ENCODE data around the gene MOSPD3. TPM values are rescaled to one million over a fixed set of nuclear protein-coding genes. Genes with fewer than 3 reads are reported as not detected.

The MOSPD3 gene
- total and polyA plus RNA-seq, 2 of the 13 experiments (the other 11 are each of a cell fraction or from before 2014, with no cell fraction given) = 7.6 to 8.8 TPM

GRCh38 chr7:100573691-100574361 lies 38.5 kb upstream of the MOSPD3 start, which contains the start of gene SAP25 (continued):
- TF ChIP-seq HNRNPK (IDR thresholded peaks at IDR 0.05; ENCODE audit: low read depth, low read length, poor library complexity, severe bottlenecking) = peak; percentile 46
- TF ChIP-seq SNRNP70 (IDR thresholded peaks at IDR 0.05; ENCODE audit: low read depth, low read length) = 0 out of 2 replicates have a peak, but pooled peaks have one; percentile 51
- peak; percentile 46 for TF ChIP-seq CTCF (CRISPR knock-in tag; IDR thresholded peaks at IDR 0.05)
- TF ChIP-seq ZMYM4 (CRISPR knock-in tag; IDR thresholded peaks at IDR 0.05) = 0 out of 2 replicates have a peak, but pooled peaks have one; percentile 19
- TF ChIP-seq HNRNPL (IDR thresholded peaks at IDR 0.05; ENCODE audit: low read depth, low read length) = peak; percentile 37; the same call in 1 of the 2 replicates
- TF ChIP-seq PTBP1 (IDR thresholded peaks at IDR 0.05; ENCODE audit: low read depth, low read length, poor library complexity, severe bottlenecking) = peak; percentile 51
- no peak for TF ChIP-seq SETDB1 (CRISPR knock-in tag; IDR thresholded peaks at IDR 0.05; ENCODE audit: borderline replicate concordance)
- TF ChIP-seq RBM39 (IDR thresholded peaks at IDR 0.05; ENCODE audit: low read depth, low read length, poor library complexity, severe bottlenecking) = peak; percentile 76
- 0 out of 2 replicates have a peak, but pooled peaks have one; percentile 14 for TF ChIP-seq THAP9 (CRISPR knock-in tag; IDR thresholded peaks at IDR 0.05; ENCODE audit: borderline replicate concordance)
- no peak for TF ChIP-seq GZF1 (CRISPR knock-in tag; IDR thresholded peaks at IDR 0.05)
- peak; percentile 99 for TF ChIP-seq AGO1 (IDR thresholded peaks at IDR 0.05; ENCODE audit: low read depth, low read length, poor library complexity, severe bottlenecking)
- peak; percentile 76 for TF ChIP-seq HNRNPUL1 (IDR thresholded peaks at IDR 0.05; ENCODE audit: low read depth, low read length)
- peak; percentile 63; the same call in 1 of the 2 replicates for TF ChIP-seq ZHX2 (IDR thresholded peaks at IDR 0.05; ENCODE audit: low read depth)
- no peak for TF ChIP-seq ZHX2 (CRISPR knock-in tag; IDR thresholded peaks at IDR 0.05; ENCODE audit: borderline replicate concordance)
- peak; percentile 24 for TF ChIP-seq TAF15 (IDR thresholded peaks at IDR 0.05; ENCODE audit: low read depth, low read length, poor library complexity, severe bottlenecking)
- no peak for TF ChIP-seq ATAD3A (CRISPR knock-in tag; IDR thresholded peaks at IDR 0.05)
- TF ChIP-seq ZNF660 (CRISPR knock-in tag; IDR thresholded peaks at IDR 0.05; ENCODE audit: borderline replicate concordance, low read depth) = no peak
- TF ChIP-seq POLR2G (IDR thresholded peaks at IDR 0.05; ENCODE audit: low read depth, low read length) = peak; percentile 47; the same call in 1 of the 2 replicates
